ENCODE data around the gene PRDX4.

The PRDX4 gene

GRCh38 chrX:23667239-23668177 lies at the start of gene PRDX4 (continued):
- TF ChIP-seq PATZ1 (tag by site-specific recombination; IDR thresholded peaks at IDR 0.05) = peak; percentile 84
- TF ChIP-seq ZNF777 (tag by site-specific recombination; IDR thresholded peaks at IDR 0.05; ENCODE audit: borderline replicate concordance) = no peak
- 0 out of 2 replicates have a peak, but pooled peaks have one; percentile 19 for TF ChIP-seq ZNF366 (tag by site-specific recombination; conservative IDR thresholded peaks at IDR 0.05)
- no peak for TF ChIP-seq ZNF23 (tag by site-specific recombination; IDR thresholded peaks at IDR 0.05; ENCODE audit: borderline replicate concordance)
- TF ChIP-seq ZNF830 (tag by site-specific recombination; IDR thresholded peaks at IDR 0.05; ENCODE audit: low read depth) = no peak
- TF ChIP-seq ZSCAN5A (tag by site-specific recombination; IDR thresholded peaks at IDR 0.05) = 0 out of 2 replicates have a peak, but pooled peaks have one; percentile 34
- TF ChIP-seq ZNF530 (tag by site-specific recombination; IDR thresholded peaks at IDR 0.05; ENCODE audit: low read depth) = no peak
- TF ChIP-seq RBAK (tag by site-specific recombination; IDR thresholded peaks at IDR 0.05) = no peak
- TF ChIP-seq ZSCAN30 (tag by site-specific recombination; IDR thresholded peaks at IDR 0.05) = 0 out of 2 replicates have a peak, but pooled peaks have one; percentile 13
- TF ChIP-seq, protein P1, sequence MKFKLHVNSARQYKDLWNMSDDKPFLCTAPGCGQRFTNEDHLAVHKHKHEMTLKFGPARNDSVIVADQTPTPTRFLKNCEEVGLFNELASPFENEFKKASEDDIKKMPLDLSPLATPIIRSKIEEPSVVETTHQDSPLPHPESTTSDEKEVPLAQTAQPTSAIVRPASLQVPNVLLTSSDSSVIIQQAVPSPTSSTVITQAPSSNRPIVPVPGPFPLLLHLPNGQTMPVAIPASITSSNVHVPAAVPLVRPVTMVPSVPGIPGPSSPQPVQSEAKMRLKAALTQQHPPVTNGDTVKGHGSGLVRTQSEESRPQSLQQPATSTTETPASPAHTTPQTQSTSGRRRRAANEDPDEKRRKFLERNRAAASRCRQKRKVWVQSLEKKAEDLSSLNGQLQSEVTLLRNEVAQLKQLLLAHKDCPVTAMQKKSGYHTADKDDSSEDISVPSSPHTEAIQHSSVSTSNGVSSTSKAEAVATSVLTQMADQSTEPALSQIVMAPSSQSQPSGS (tag by site-specific recombination; IDR thresholded peaks at IDR 0.05; ENCODE audit: low read depth) = no peak
- no peak for TF ChIP-seq ZNF112 (tag by site-specific recombination; IDR thresholded peaks at IDR 0.05)
- TF ChIP-seq, protein P2, sequence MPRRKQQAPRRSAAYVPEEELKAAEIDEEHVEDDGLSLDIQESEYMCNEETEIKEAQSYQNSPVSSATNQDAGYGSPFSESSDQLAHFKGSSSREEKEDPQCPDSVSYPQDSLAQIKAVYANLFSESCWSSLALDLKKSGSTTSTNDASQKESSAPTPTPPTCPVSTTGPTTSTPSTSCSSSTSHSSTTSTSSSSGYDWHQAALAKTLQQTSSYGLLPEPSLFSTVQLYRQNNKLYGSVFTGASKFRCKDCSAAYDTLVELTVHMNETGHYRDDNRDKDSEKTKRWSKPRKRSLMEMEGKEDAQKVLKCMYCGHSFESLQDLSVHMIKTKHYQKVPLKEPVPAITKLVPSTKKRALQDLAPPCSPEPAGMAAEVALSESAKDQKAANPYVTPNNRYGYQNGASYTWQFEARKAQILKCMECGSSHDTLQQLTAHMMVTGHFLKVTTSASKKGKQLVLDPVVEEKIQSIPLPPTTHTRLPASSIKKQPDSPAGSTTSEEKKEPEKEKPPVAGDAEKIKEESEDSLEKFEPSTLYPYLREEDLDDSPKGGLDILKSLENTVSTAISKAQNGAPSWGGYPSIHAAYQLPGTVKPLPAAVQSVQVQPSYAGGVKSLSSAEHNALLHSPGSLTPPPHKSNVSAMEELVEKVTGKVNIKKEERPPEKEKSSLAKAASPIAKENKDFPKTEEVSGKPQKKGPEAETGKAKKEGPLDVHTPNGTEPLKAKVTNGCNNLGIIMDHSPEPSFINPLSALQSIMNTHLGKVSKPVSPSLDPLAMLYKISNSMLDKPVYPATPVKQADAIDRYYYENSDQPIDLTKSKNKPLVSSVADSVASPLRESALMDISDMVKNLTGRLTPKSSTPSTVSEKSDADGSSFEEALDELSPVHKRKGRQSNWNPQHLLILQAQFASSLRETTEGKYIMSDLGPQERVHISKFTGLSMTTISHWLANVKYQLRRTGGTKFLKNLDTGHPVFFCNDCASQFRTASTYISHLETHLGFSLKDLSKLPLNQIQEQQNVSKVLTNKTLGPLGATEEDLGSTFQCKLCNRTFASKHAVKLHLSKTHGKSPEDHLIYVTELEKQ (tag by site-specific recombination; IDR thresholded peaks at IDR 0.05; ENCODE audit: borderline replicate concordance) = no peak
- TF ChIP-seq, protein P3, sequence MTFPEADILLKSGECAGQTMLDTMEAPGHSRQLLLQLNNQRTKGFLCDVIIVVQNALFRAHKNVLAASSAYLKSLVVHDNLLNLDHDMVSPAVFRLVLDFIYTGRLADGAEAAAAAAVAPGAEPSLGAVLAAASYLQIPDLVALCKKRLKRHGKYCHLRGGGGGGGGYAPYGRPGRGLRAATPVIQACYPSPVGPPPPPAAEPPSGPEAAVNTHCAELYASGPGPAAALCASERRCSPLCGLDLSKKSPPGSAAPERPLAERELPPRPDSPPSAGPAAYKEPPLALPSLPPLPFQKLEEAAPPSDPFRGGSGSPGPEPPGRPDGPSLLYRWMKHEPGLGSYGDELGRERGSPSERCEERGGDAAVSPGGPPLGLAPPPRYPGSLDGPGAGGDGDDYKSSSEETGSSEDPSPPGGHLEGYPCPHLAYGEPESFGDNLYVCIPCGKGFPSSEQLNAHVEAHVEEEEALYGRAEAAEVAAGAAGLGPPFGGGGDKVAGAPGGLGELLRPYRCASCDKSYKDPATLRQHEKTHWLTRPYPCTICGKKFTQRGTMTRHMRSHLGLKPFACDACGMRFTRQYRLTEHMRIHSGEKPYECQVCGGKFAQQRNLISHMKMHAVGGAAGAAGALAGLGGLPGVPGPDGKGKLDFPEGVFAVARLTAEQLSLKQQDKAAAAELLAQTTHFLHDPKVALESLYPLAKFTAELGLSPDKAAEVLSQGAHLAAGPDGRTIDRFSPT (tag by site-specific recombination; IDR thresholded peaks at IDR 0.05) = no peak; the same call in 1 of the 2 replicates
- no peak for TF ChIP-seq ZNF24 (tag by site-specific recombination; IDR thresholded peaks at IDR 0.05)
- TF ChIP-seq GLIS1 (tag by site-specific recombination; IDR thresholded peaks at IDR 0.05) = 0 out of 2 replicates have a peak, but pooled peaks have one; percentile 33
- TF ChIP-seq ZBTB8A (tag by site-specific recombination; IDR thresholded peaks at IDR 0.05) = peak; percentile 31; the same call in 1 of the 2 replicates
- no peak for TF ChIP-seq ZNF155 (tag by site-specific recombination; IDR thresholded peaks at IDR 0.05)
- no peak for TF ChIP-seq ZNF280C (tag by site-specific recombination; IDR thresholded peaks at IDR 0.05)
- no peak; the same call in 1 of the 2 replicates for TF ChIP-seq ZNF449 (tag by site-specific recombination; IDR thresholded peaks at IDR 0.05)
- TF ChIP-seq ZNF843 (tag by site-specific recombination; IDR thresholded peaks at IDR 0.05) = peak; percentile 40; the same call in 1 of the 2 replicates
- TF ChIP-seq ZNF596 (tag by site-specific recombination; IDR thresholded peaks at IDR 0.05) = no peak
- TF ChIP-seq ZNF132 (tag by site-specific recombination; IDR thresholded peaks at IDR 0.05; ENCODE audit: borderline replicate concordance) = no peak
- TF ChIP-seq ZNF785 (tag by site-specific recombination; IDR thresholded peaks at IDR 0.05) = peak; percentile 43; the same call in 1 of the 2 replicates

All from HEK293 (cell line).